Fibroblast of skin of right biceps (primary cell): ENCODE measurements around the gene TKT.
"Not testable (repeated sequence)": the region's sequence is repeated elsewhere in the genome, so short reads cannot be mapped to it uniquely, and the experiment has no call there.

Experiments
- DNase-seq: peaks from one replicate; pipeline ENCODE4 v3.0.0-alpha.2; 2013

Gene TKT

GRCh38 chr3:53259427-53260259 is 3.8 kb upstream of the TKT start:
- no peak for DNase-seq

DNA sequence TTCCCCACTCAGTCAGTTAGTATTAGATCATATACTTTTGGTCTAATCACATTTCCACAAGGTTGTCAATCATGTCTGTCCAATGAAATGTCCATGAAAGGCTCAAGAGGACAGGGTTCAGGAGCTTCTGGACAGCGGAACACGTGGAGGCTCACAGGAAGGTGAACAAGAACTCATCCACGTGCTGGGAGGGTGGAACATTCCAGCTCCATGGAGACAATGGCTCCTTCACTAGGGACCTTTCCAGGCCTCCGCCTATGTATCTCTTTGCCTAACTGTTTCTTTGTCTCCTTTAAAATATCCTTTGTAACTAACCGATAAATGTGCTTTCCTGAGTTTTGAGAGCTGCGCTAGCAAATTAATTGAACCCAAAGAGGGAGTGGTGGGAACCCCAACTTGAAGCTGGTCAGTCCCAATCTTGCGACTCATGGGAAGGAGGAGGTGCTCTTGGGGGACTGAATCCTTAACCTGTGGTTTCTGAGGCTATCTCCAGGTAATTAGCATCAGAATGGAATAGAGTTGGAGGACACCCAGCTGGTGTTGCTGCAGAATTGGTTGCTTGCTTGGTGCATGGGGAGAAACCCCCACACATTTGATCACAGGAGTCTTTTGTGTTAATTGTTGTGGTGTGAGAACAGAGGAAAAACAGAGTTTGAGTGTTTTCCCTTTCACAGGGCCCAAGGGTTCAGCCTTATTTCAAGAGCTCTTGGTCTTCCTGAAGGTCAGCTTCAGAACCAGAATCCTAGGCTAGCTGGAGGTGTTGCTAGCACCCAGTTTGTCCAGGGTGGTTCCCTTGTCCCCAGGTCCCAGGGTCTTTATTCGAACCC is 3.0 kb upstream of the TKT start:
- DNase-seq, result no peak

GRCh38 chr3:53257465-53257864 is 1.6 kb upstream of the TKT start:
- DNase-seq, result no peak

DNA sequence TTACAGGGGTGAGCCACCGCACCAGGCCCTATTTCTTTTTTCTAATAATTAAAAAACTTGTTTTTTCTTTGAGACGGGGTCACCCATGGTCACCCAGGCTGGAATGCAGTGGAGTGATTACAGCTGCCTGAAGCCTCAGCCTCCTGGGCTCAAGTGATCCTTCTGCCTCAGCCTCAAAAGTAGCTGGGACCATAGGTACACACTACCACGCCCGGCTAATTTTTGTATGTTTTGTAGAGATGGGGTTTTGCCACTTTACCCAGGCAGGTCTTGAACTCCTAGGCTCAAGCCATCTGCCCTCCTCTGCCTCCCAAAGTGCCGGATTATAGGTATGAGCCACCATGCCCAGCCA is 858 bp upstream of the TKT start:
- DNase-seq, result no peak

DNA sequence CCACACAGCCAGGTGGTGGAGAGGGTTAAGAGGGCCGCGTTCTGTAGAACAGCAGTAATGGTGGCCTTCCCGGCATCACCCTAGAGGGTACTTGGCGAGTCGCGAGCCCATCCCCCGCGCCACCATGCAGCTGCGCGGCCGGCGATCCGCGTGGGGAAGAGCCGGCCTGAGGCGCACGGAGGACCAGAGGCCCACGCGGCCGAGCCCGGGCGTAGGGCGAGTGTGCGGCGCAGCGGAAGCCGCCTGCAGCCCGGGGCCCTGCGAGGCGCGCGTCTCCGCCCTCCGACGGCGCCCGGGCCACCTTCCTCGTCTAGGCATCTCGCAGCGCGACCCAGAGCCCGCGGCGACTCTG is 423 bp downstream of the TKT start:
- DNase-seq, result peak; percentile 12

GRCh38 chr3:53254509-53255422 is 1.1 kb downstream of the TKT start:
- peak; percentile 46 for DNase-seq

DNA sequence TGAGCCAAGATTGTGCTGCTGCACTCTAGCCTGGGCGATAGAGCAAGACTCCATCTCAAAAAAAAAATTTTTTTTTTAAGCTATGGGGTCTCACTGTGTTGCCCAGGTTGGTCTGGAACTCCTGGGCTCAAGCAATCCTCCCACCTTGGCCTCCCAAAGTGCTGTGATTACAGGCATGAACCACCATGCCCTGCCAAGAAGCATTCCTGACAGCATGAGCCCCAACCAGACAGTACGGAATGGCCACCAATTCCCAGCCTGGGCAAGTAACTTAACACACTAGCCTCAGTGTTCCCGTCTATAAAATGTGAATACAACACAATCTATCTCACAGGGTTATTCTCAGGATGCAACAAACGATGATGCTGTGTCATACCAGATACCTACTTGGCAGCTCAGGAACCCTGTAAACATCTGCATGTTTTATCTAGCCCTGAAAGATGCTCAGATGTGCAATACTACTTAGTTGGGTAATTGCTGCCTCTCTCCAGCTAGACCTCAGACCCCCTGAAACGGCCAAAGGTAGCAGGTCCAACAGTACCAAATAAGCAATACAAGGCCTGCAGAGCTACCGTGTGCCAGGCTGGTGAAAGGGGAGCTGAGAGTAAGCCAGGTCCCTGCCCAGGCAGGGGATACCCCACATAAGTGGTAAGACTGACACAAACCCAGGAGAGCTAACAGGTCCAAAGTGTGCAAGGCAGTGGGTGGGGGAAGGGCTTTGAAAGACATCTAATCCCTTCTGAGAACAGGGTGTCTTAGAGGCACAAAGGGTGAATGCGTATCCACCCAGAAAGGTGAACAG is 1.9 kb downstream of the TKT start:
- no peak for DNase-seq

DNA sequence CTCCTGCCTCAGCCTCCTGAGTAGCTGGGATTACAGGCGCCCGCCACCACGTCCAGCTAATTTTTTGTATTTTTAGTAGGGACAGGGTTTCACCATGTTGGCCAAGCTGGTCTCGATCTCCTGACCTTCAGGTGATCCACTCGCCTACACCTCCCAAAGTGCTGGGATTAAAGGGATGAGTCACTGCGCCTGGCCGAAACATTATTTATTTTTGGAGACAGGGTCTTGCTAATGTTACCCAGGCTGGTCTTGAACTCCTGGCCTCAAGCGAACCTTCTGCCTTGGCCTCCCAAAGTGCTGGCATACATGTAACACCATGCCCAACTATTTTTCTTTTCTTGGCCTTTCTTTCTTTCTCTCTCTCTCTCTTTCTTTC is 2.9 kb downstream of the TKT start:
- DNase-seq, result not testable (repeated sequence)

GRCh38 chr3:53252096-53252946 is 3.5 kb downstream of the TKT start:
- no peak for DNase-seq

- no peak for DNase-seq
These were observed 4.8 kb downstream of the TKT start for GRCh38 chr3:53250881-53251605.

- DNase-seq, result no peak
These were observed 5.4 kb downstream of the TKT start for GRCh38 chr3:53250453-53250852.

DNA sequence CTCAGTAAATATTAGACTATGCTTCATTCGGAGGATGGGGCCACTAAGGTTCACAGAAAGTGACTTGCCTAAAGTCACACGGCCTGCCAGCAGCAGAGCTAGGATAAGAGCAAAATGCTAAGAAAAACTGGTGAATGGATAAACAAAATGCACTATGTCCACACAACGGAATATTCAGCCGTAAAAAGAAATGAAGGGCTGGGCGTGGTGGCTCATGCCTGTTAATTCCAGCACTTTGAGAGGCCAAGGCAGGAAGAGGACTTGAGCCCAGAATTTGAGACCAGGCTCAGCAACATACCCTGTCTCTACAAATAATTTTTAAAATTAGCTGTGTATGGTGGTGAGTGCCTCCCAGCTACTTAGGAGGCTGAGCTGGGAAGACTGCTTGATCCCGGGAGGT is 7.7 kb downstream of the TKT start:
- DNase-seq, result no peak

DNA sequence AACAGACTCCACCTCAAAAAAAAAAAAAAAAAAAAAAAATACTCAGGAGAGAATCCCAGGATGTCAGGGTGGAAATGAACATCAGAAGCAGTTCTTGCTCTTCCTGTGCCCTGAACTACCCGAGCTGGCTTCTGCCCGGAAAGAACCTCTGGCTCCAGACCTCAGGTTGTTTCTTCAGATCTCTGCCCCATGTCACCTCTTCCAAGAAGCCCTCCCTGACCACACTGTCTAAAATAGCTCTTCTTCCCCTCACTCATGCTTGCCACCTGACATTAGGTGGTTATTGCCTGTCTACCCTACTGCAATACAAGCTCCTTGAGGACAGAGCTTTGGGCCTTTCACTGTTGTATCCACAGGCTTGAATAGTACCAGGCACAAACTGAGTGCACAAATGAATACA is 8.2 kb downstream of the TKT start:
- no peak for DNase-seq

GRCh38 chr3:53244271-53244670 is 11.6 kb downstream of the TKT start:
- DNase-seq, result no peak

GRCh38 chr3:53243785-53244184 is 12.0 kb downstream of the TKT start:
- DNase-seq, result no peak

- DNase-seq, result peak; percentile 71
These were observed 12.7 kb downstream of the TKT start for GRCh38 chr3:53243165-53243564.

DNA sequence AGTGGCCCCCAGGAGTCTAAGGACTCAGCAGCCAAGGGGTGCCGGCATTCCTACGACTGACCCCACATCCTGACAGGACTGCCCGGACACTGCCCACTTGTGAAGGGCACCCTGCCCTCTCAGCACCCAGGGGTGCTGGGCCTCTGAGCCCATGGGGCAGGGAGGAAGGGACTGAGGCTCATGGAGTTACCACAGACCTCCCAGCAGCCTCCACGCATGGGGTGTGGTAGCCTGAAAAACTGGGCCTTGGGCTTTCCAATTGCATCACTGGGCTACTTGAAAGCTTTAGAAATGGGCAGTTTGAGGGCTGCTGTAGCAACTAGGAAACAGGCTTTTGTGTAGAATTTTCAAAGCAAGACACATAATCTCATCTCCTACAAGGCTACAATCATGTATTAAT is 13.2 kb downstream of the TKT start:
- no peak for DNase-seq

GRCh38 chr3:53242155-53242554 is 13.7 kb downstream of the TKT start:
- DNase-seq, result no peak

GRCh38 chr3:53240989-53241972 is 14.5 kb downstream of the TKT start:
- no peak for DNase-seq

GRCh38 chr3:53239800-53240199 is 16.0 kb downstream of the TKT start:
- DNase-seq, result no peak
